Naive thymus-derived CD4-positive, alpha-beta T cell (primary cell): Measurements from ENCODE around the gene UHRF1. TPM values are rescaled to one million over a fixed set of nuclear protein-coding genes. Genes with fewer than 3 reads are reported as not detected.
A peak's percentile ranks its signal among the peaks of the same experiment; 100 is the strongest.
"Not testable (repeated sequence)": the region's sequence is repeated elsewhere in the genome, so short reads cannot be mapped to it uniquely, and the experiment has no call there.

Experiments used
- ATAC-seq: fragments of 150-1000 bp; cut with Tn5 transposase; 2 replicates; pipeline ENCODE4 v1.10.0; 2021; ENCODE audit warnings: mild to moderate bottlenecking, moderate library complexity
- CTCF ChIA-PET: fragments of 350-600 bp; sonication (Branson Sonifier 250); formaldehyde crosslinking; loops from one replicate; lab custom pipeline; 2021; ENCODE audit warnings: antibody characterized with exemption; lab: Charles Lee
- POLR2A ChIA-PET: fragments of 350-600 bp; sonication (Branson Sonifier 250); formaldehyde crosslinking; loops from one replicate; lab custom pipeline; 2021; ENCODE audit warnings: antibody characterized with exemption, inconsistent platforms; lab: Charles Lee
- DNase-seq, 9 donors: peaks; one replicate each; pipeline versions ENCODE4 v3.0.0 to v3.0.0-alpha.2; 2020 to 2022; ENCODE audit warnings: mixed read lengths in 1 of 9
- H3K27ac ChIP-seq: one replicate; pipeline ENCODE4 v1.7.0; 2013; ENCODE audit warnings: mild to moderate bottlenecking, low read depth, low read length, moderate library complexity
- H3K27me3 ChIP-seq, 2 donors: one replicate each; pipeline ENCODE4 v1.7.0; 2013; ENCODE audit warnings: low read length in 2 of 2, mild to moderate bottlenecking in 2 of 2, moderate library complexity in 2 of 2; ENCODE audit not compliant: control insufficient read depth in 2 of 2, insufficient read depth in 2 of 2
- H3K36me3 ChIP-seq, 3 experiments: 1 replicate in 2 of 3; 2 replicates in 1 of 3; pipeline ENCODE4 v1.7.0; 2013; ENCODE audit warnings: low read length in 3 of 3, mild to moderate bottlenecking in 3 of 3, moderate library complexity in 1 of 3; ENCODE audit not compliant: insufficient read depth in 3 of 3, control insufficient read depth in 2 of 3
- H3K4me1 ChIP-seq, 2 donors: one replicate each; pipeline ENCODE4 v1.7.0; 2013; ENCODE audit warnings: low read length in 2 of 2, mild to moderate bottlenecking in 2 of 2, moderate library complexity in 1 of 2; ENCODE audit not compliant: control insufficient read depth in 2 of 2, insufficient read depth in 2 of 2
- H3K4me3 ChIP-seq: 2 replicates; pipeline ENCODE4 v1.7.0; 2013; ENCODE audit warnings: mild to moderate bottlenecking, low read length
- H3K9me3 ChIP-seq, 3 experiments: 1 replicate in 2 of 3; 2 replicates in 1 of 3; pipeline ENCODE4 v1.7.0; 2013; ENCODE audit warnings: low read length in 3 of 3; ENCODE audit not compliant: control insufficient read depth in 2 of 3
- H3K27ac Mint-ChIP-seq, 9 donors: one replicate each; pipeline ENCODE4 v1.8.0; 2020 to 2022; ENCODE audit warnings: mixed read lengths in 9 of 9, mild to moderate bottlenecking in 8 of 9, moderate library complexity in 5 of 9, inconsistent platforms in 2 of 9
- H3K27me3 Mint-ChIP-seq, 5 donors: one replicate each; pipeline ENCODE4 v1.8.0; 2021 to 2022; ENCODE audit warnings: mixed read lengths in 5 of 5, mild to moderate bottlenecking in 1 of 5
- H3K36me3 Mint-ChIP-seq, 5 donors: one replicate each; pipeline ENCODE4 v1.8.0; 2020 to 2022; ENCODE audit warnings: mixed read lengths in 5 of 5, mild to moderate bottlenecking in 3 of 5, inconsistent platforms in 1 of 5
- H3K4me1 Mint-ChIP-seq, 7 donors: one replicate each; pipeline ENCODE4 v1.8.0; 2020 to 2022; ENCODE audit warnings: mixed read lengths in 7 of 7, mild to moderate bottlenecking in 3 of 7, inconsistent platforms in 1 of 7
- H3K4me3 Mint-ChIP-seq, 10 donors: one replicate each; pipeline ENCODE4 v1.8.0; 2020 to 2022; ENCODE audit warnings: mild to moderate bottlenecking in 10 of 10, mixed read lengths in 10 of 10, moderate library complexity in 6 of 10, inconsistent platforms in 2 of 10
- H3K9me3 Mint-ChIP-seq, 11 donors: one replicate each; pipeline ENCODE4 v1.8.0; 2020 to 2022; ENCODE audit warnings: mixed read lengths in 11 of 11, mild to moderate bottlenecking in 4 of 11, inconsistent platforms in 1 of 11, moderate library complexity in 1 of 11
- intact Hi-C, 2 donors: fragments of 100-400 bp; cut with micrococcal nuclease; formaldehyde crosslinking; loops; one replicate each; pipeline ENCODE4 v1.15.1; 2023
- polyA plus RNA-seq, 2 donors: library from polyadenylated mRNA; unstranded; fragments of 300-500 nt; fragmentation: Illumina TruSeq; gene quantifications; one replicate each; pipeline ENCODE4 v1.2.3, GENCODE V29; 2021
- total RNA-seq, 6 experiments: library from RNA in 5 of 6; stranded (reverse) in 5 of 6; gene quantifications; 1 replicate in 5 of 6; 2 replicates in 1 of 6; pipeline ENCODE4 v1.2.3 and lab custom pipeline; 2021 to 2026

The UHRF1 gene
- total and polyA plus RNA-seq, 7 experiments from 2014 or later: 0.06 to 94.0 (median 0.11) TPM

DNA sequence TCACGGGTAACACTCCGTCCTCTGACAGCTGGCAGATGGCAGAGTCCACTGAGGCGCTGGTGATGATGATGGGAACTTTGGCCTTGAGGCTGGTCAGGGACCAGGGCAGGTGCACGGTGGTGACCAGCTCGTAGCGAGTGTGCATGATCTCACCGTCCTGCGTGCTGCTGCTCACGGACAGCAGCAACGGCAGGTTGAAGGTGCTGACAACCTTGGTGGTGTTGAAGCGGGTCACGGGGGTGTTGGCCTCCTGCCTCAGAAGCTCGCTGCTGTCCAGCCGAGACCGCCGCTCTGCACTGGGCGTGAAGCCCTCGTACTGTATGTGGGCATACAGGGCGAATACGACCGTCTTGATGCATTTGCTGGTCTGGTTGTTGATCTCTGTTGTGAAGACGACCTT lies 18.2 kb upstream of the UHRF1 start:
- H3K36me3 ChIP-seq: peaks cover 0 to 14% (median 4%) of the 10 kb centered on the region in 3 experiments
- no peaks in the 10 kb centered on the region for H3K9me3 Mint-ChIP-seq
- no peaks in the 10 kb centered on the region for H3K9me3 ChIP-seq
- H3K4me3 Mint-ChIP-seq: no peak overlapping the region
- ChIA-PET CTCF (interaction anchor here (0.7 to 0.9 kb wide), 2 partner anchors 25 to 39 kb away, joined by 3 read pairs; no protein-coding TSS in a partner anchor), POLR2A (no interaction called here)
- no peak for DNase-seq
- no peaks in the 10 kb centered on the region for H3K27me3 Mint-ChIP-seq
- H3K4me1 ChIP-seq: no peaks in the 10 kb centered on the region
- H3K27ac ChIP-seq: no peak overlapping the region
- H3K4me3 ChIP-seq: no peak overlapping the region
- intact Hi-C loops: no loop called here
- H3K27me3 ChIP-seq: no peaks in the 10 kb centered on the region
- no peak for ATAC-seq
- H3K4me1 Mint-ChIP-seq: peaks cover 0 to 5% (median 0%) of the 10 kb centered on the region in 7 donors
- no peak overlapping the region for H3K27ac Mint-ChIP-seq
- H3K36me3 Mint-ChIP-seq: peaks cover 0 to 17% (median 0%) of the 10 kb centered on the region in 5 donors

DNA sequence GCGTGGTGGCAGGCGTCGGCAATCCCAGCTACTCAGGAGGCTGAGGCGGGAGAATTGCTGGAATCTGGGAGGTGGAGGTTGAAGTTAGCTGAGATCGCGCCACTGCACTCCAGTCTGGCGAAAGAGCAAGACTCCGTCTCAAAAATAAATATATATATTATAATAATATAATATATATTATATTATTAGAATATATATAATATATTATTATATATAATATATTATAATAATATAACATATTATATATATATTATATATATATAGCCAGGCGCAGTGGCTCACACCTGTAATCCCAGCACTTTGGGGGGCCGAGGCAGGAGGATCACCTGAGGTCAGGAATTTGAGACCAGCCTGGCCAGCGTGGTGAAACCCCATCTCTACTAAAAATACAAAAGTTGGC lies 16.3 kb upstream of the UHRF1 start:
- CTCF ChIA-PET: interaction anchor here (1.1 kb wide), 1 partner anchor 20 kb away, joined by 3 read pairs; no protein-coding TSS in a partner anchor
- H3K27me3 ChIP-seq, H3K4me3 Mint-ChIP-seq, H3K27me3 Mint-ChIP-seq, POLR2A ChIA-PET, H3K9me3 Mint-ChIP-seq, H3K4me3 ChIP-seq, H3K4me1 ChIP-seq, H3K9me3 ChIP-seq, H3K27ac ChIP-seq, DNase-seq, ATAC-seq, intact Hi-C loops, H3K4me1 Mint-ChIP-seq: not testable (repeated sequence)
- Mint-ChIP-seq H3K27ac (peak overlapping the region in 1 of 9 donors; percentile 25), H3K36me3 (peaks cover 0 to 17% (median 0%) of the 10 kb centered on the region in 5 donors)
- peaks cover 0 to 26% (median 4%) of the 10 kb centered on the region in 3 experiments for H3K36me3 ChIP-seq

DNA sequence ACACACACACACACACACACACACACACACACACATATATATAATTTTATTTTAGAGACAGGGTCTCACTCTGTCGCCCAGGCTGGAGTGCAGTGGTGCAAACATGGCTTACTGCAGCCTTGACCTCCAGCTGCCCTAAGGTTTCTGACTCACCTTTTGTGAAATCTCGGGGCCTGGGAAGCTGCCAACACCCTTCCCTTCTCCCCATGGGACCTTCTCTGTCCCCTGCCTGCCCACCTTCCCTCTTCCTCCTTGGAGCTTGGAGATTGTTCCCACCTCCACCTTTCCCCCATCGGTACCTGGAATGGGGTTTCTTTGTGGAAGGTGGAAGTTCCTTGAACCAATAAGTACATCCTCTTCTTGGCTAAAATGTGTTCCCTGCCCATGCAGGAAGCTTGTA lies 12.9 kb upstream of the UHRF1 start:
- peaks cover 0 to 5% (median 0%) of the 10 kb centered on the region in 5 donors for H3K36me3 Mint-ChIP-seq
- H3K27ac ChIP-seq: no peak overlapping the region
- H3K27me3 ChIP-seq: no peaks in the 10 kb centered on the region
- no peaks in the 10 kb centered on the region for H3K9me3 Mint-ChIP-seq
- CTCF ChIA-PET: interaction anchor here (0.9 kb wide), 2 partner anchors 16 to 87 kb away, joined by 3 read pairs; no protein-coding TSS in a partner anchor
- H3K27ac Mint-ChIP-seq: no peak overlapping the region
- no peaks in the 10 kb centered on the region for H3K9me3 ChIP-seq
- peaks cover 0 to 16% (median 0%) of the 10 kb centered on the region in 3 experiments for H3K36me3 ChIP-seq
- intact Hi-C loops: no loop called here
- H3K4me1 Mint-ChIP-seq: peaks cover 0 to 9% (median 3%) of the 10 kb centered on the region in 7 donors
- no peak overlapping the region for H3K4me3 ChIP-seq
- H3K27me3 Mint-ChIP-seq: no peaks in the 10 kb centered on the region
- ATAC-seq (no peak), DNase-seq (no peak)
- POLR2A ChIA-PET: interaction anchor here (0.8 kb wide), 1 partner anchor 20 kb away, joined by 4 read pairs; no protein-coding TSS in a partner anchor
- no peak overlapping the region for H3K4me3 Mint-ChIP-seq
- no peaks in the 10 kb centered on the region for H3K4me1 ChIP-seq

DNA sequence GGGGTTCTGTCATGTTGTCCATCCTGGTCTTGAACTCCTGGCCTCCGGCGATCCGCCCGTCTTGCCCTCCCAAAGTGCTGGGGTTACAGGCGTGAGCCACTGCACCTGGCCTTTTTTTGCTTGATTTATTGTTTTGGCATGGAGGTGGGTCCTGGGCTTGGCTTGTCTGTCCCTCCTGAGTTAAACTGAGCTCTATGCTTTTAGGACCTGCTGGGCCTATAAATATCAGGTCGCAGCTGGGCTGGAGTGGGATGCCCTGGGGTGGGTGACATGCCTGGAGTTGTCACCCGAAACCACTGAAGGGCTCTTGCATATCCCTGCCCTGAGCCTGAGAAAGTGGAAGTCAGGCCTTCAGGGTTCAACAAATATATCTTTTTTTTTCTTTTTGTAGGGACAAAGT lies 12.2 kb upstream of the UHRF1 start:
- H3K27ac Mint-ChIP-seq: no peak overlapping the region
- H3K4me1 Mint-ChIP-seq: peaks cover 0 to 15% (median 6%) of the 10 kb centered on the region in 7 donors
- no peaks in the 10 kb centered on the region for H3K9me3 Mint-ChIP-seq
- POLR2A ChIA-PET: interaction anchor here (0.8 kb wide), 1 partner anchor 19 kb away, joined by 4 read pairs; no protein-coding TSS in a partner anchor
- ATAC-seq (no peak), DNase-seq (no peak)
- no peak overlapping the region for H3K27ac ChIP-seq
- no peaks in the 10 kb centered on the region for H3K4me1 ChIP-seq
- H3K36me3 Mint-ChIP-seq: peaks cover 0 to 4% (median 0%) of the 10 kb centered on the region in 5 donors
- no peak overlapping the region for H3K4me3 Mint-ChIP-seq
- CTCF ChIA-PET: interaction anchor here (0.9 kb wide), 2 partner anchors 15 to 88 kb away, joined by 3 read pairs; no protein-coding TSS in a partner anchor
- H3K9me3 ChIP-seq: no peaks in the 10 kb centered on the region
- H3K4me3 ChIP-seq: no peak overlapping the region
- peaks cover 0 to 14% (median 0%) of the 10 kb centered on the region in 3 experiments for H3K36me3 ChIP-seq
- intact Hi-C loops: no loop called here
- no peaks in the 10 kb centered on the region for H3K27me3 ChIP-seq
- no peaks in the 10 kb centered on the region for H3K27me3 Mint-ChIP-seq

DNA sequence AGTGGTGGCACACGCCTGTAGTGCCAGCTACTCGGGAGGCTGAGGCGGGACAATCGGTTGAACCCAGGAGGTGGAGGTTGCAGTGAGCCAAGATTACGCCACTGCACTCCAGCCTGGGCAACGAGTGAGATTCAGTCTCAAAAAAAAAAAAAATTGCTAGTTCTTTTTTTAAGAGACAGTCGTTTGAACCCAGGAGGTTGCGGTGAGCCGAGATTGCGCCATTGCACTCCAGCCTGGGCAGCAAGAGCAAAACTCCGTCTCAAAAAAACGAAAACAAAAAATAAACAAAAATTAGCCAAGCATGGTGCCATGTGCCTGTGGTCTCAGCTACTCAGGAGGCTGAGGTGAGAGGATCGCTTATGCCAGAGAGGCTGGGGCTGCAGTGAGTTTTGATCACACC lies 8.4 kb upstream of the UHRF1 start:
- H3K36me3 ChIP-seq: peaks cover 0 to 14% (median 0%) of the 10 kb centered on the region in 3 experiments
- H3K36me3 Mint-ChIP-seq, CTCF ChIA-PET, H3K4me3 ChIP-seq, H3K9me3 ChIP-seq, H3K9me3 Mint-ChIP-seq, DNase-seq, H3K4me3 Mint-ChIP-seq, ATAC-seq, intact Hi-C loops, H3K27me3 ChIP-seq, H3K27ac ChIP-seq, H3K4me1 ChIP-seq, H3K27ac Mint-ChIP-seq, POLR2A ChIA-PET, H3K27me3 Mint-ChIP-seq: not testable (repeated sequence)
- peaks cover 0 to 21% (median 11%) of the 10 kb centered on the region in 7 donors for H3K4me1 Mint-ChIP-seq

DNA sequence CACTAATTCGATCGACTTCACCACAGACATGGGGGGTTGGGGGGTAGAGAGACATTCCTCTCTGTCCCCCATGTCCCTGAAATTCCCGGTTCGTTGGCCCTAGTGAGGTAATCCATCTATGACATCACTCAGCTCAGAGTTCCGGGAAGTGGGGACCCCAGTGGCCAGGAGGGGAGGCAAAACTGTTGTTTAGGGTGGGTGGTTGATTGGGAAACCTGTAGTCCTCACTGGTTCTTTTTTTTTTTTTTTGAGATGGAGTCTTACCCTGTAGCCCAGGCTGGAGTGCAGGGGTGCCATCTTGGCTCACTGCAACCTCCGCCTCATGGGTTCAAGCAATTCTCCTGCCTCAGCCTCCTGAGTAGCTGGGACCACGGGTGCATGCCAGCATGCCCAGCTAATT lies 6.5 kb upstream of the UHRF1 start, which contains the start of gene ARRDC5:
Gene ARRDC5, minus strand, starts transcription at position 101 of the 400 bp plus-strand sequence. Its CDS starts 71 bp downstream, at position 30.
- Mint-ChIP-seq H3K4me1 (peaks cover 0 to 27% (median 20%) of the 10 kb centered on the region in 7 donors), H3K4me3 (no peak within 1 kb of the TSS), H3K9me3 (no peaks in the 10 kb centered on the region), H3K27ac (peak within 1 kb of the TSS in 4 of 9 donors; percentile 5 to 43 (median 28)), H3K36me3 (peaks cover 0 to 4% (median 0%) of the 10 kb centered on the region in 5 donors), H3K27me3 (no peaks in the 10 kb centered on the region)
- POLR2A ChIA-PET: no interaction called here
- intact Hi-C loops: no loop called here
- Histone ChIP-seq H3K27ac (no peak within 1 kb of the TSS), H3K9me3 (no peaks in the 10 kb centered on the region), H3K27me3 (no peaks in the 10 kb centered on the region), H3K36me3 (peaks cover 0 to 13% (median 0%) of the 10 kb centered on the region in 3 experiments), H3K4me3 (no peak within 1 kb of the TSS), H3K4me1 (no peaks in the 10 kb centered on the region)
- no peak for DNase-seq
- CTCF ChIA-PET: interaction anchor here (1.4 kb wide), 1 partner anchor 27 kb away, joined by 5 read pairs; no protein-coding TSS in a partner anchor
- ATAC-seq: no peak
